ENCODE results near the gene SOD3. TPM values are rescaled to one million over a fixed set of nuclear protein-coding genes. Genes with fewer than 3 reads are reported as not detected.

SOD3 gene
- total and polyA plus RNA-seq, 9 of the 15 experiments (the other 6 are each of a cell fraction or from before 2014, with no cell fraction given), result 0.10 to 0.31 (median 0.24) TPM; not detected in 6

- no peak for DNase-seq (ENCODE audit: extremely low read depth in 1 of 4, low spot score in 3 of 4)
- intact Hi-C loops (cut with micrococcal nuclease), result no loop called here
- no peaks in the 10 kb centered on the region for H4K20me1 ChIP-seq (replicated peaks; ENCODE audit: control insufficient read depth, insufficient read depth, low read length)
- no peak for FAIRE-seq
- WGBS (ENCODE audit: insufficient coverage, low coverage, missing lambda C conversion rate), result 0% methylated on average over 5 of the region's 5 CpGs
- H3K4me3 ChIP-seq, result no peak overlapping the region
- no TSS peak for BruUV-seq (replicated peaks)
- H3K36me3 ChIP-seq (ENCODE audit: control insufficient read depth, insufficient read depth, low read length), result no peaks in the 10 kb centered on the region
- POLR2A ChIA-PET, result interaction anchor here (0.7 kb wide), 1 partner anchor 13 kb away, joined by 3 read pairs; no protein-coding TSS in a partner anchor
- no peak overlapping the region for H3K9ac ChIP-seq (ENCODE audit: insufficient read depth in 1 of 2, low read depth in 2 of 2, low read length in 2 of 2)
- no peaks in the 10 kb centered on the region for H3K79me2 ChIP-seq (ENCODE audit: control insufficient read depth, insufficient read depth, low read length)
- TF ChIP-seq LARP7 (IDR thresholded peaks at IDR 0.05) (no peak), NCOA4 (IDR thresholded peaks at IDR 0.05; ENCODE audit: partially characterized antibody) (no peak), IFI16 (CRISPR knock-in tag; IDR thresholded peaks at IDR 0.05) (no peak), ZNF655 (CRISPR knock-in tag; IDR thresholded peaks at IDR 0.05) (no peak), ZNF280B (CRISPR knock-in tag; IDR thresholded peaks at IDR 0.05) (no peak), ZNF143 (CRISPR knock-in tag; IDR thresholded peaks at IDR 0.05) (no peak), FOXK1 (CRISPR knock-in tag; IDR thresholded peaks at IDR 0.05; ENCODE audit: borderline replicate concordance) (no peak), RBM15 (IDR thresholded peaks at IDR 0.05; ENCODE audit: insufficient read depth, low read length) (no peak), CREB5 (CRISPR knock-in tag; IDR thresholded peaks at IDR 0.05) (no peak), HES1 (IDR thresholded peaks at IDR 0.05; ENCODE audit: low read depth) (no peak), ZNF436 (CRISPR knock-in tag; IDR thresholded peaks at IDR 0.05) (no peak), WHSC1 (IDR thresholded peaks at IDR 0.05; ENCODE audit: low read length) (no peak), EP400 (IDR thresholded peaks at IDR 0.05) (no peak), POLR2AphosphoS5 (IDR thresholded peaks at IDR 0.05; ENCODE audit: control insufficient read depth, insufficient read depth, low read depth, low read length) (no peak), ELK3 (CRISPR knock-in tag; IDR thresholded peaks at IDR 0.05) (no peak), DMBX1 (CRISPR knock-in tag; IDR thresholded peaks at IDR 0.05; ENCODE audit: borderline replicate concordance) (no peak), YY1 (IDR thresholded peaks at IDR 0.05; ENCODE audit: borderline replicate concordance in 1 of 3, control insufficient read depth in 1 of 3, extremely low read depth in 1 of 3, insufficient read depth in 3 of 3, insufficient read length in 1 of 3, insufficient replicate concordance in 2 of 3, low read depth in 1 of 3, low read length in 2 of 3) (no peak)
- in situ Hi-C loops (cut with MboI), result no loop called here
- no peaks in the 10 kb centered on the region for H3K4me1 ChIP-seq (replicated peaks in 1 of 2; ENCODE audit: control insufficient read depth in 2 of 2, insufficient read depth in 2 of 2, low read length in 2 of 2)
- H3K9me1 ChIP-seq (ENCODE audit: control insufficient read depth, insufficient read depth, low read length), result no peaks in the 10 kb centered on the region
- no peak overlapping the region for H3K27ac ChIP-seq (ENCODE audit: extremely low read depth, low read depth, low read length)
- no peaks in the 10 kb centered on the region for H3K9me3 ChIP-seq (replicated peaks; ENCODE audit: control insufficient read depth, insufficient read depth, low read depth, low read length)
- no peaks in the 10 kb centered on the region for H3K27me3 ChIP-seq (ENCODE audit: control insufficient read depth in 2 of 2, insufficient read depth in 2 of 2, low read length in 2 of 2)
- H3K4me2 ChIP-seq (ENCODE audit: insufficient read depth, low read length), result no peak overlapping the region
- ATAC-seq, result no peak
- CTCF ChIA-PET (ENCODE audit: low intra/inter-chr PET ratio), result no interaction called here
- no peak overlapping the region for H2AFZ ChIP-seq (ENCODE audit: low read depth, low read length)
Observed at GRCh38 chr4:24768006-24768405, 27.4 kb upstream of the SOD3 start.

All from K562 (cell line).